ENCODE data around the gene TNKS2. TPM values are rescaled to one million over a fixed set of nuclear protein-coding genes. Genes with fewer than 3 reads are reported as not detected.

The TNKS2 gene
- total RNA-seq, 2 donors from 2014 or later: 19.6 to 21.8 TPM

DNA sequence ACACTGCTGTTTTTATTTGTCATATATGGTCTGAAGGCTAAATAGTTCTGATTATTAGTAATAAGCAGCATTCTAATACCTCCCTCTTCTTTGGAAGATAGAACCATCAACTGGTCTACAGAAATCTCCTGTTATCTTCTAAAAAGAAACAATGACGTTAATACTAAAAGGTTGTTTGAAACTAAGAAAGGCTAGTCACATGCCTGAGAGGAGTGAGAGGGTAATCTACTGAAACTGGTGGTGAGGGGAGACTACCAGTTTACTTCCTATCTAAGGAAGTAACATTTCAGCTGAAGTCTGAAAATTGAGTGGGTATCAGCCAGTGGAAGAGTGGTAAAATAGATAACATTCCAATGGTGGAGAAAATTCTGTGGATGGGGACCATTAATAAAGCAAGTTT is 62.7 kb downstream of the TNKS2 start:
- Histone ChIP-seq H3K4me3 (no peak overlapping the region), H3K9me3 (no peaks in the 10 kb centered on the region), H3K4me1 (no peaks in the 10 kb centered on the region), H3K27me3 (no peaks in the 10 kb centered on the region), H3K27ac (no peak overlapping the region), H3K36me3 (peaks cover 78% of the 10 kb centered on the region)
- DNase-seq (ENCODE audit: low spot score): no peak
- TF ChIP-seq CTCF (IDR thresholded peaks at IDR 0.05): no peak

DNA sequence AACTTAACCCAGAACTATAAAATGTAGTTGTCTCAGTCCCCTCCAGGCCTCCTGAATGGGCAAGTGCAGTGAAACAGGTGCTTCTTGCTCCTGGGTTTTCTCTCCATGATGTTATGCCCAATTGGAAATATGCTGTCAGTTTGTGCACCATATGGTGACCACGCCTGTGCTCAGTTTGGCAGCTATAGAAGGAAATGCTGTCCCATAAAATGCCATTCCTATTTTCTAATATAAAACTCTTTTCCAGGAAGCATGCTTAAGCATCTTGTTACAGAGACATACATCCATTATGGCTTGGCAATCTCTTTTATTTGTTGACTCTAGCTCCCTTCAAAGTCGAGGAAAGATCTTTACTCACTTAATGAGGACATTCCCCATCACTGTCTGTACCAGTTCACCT is 65.9 kb downstream of the TNKS2 start:
- peaks cover 55% of the 10 kb centered on the region for H3K36me3 ChIP-seq

GRCh38 chr10:91864744-91865143 is 66.5 kb downstream of the TNKS2 start:
- TF ChIP-seq CTCF (IDR thresholded peaks at IDR 0.05): no peak
- Histone ChIP-seq H3K4me1 (no peaks in the 10 kb centered on the region), H3K27me3 (no peaks in the 10 kb centered on the region), H3K27ac (no peak overlapping the region), H3K36me3 (peaks cover 48% of the 10 kb centered on the region), H3K9me3 (no peaks in the 10 kb centered on the region), H3K4me3 (no peak overlapping the region)
- no peak for DNase-seq (ENCODE audit: low spot score)

More for the DNA sequence above, 65.9 kb downstream of the TNKS2 start:
- no peaks in the 10 kb centered on the region for H3K9me3 ChIP-seq
- H3K27me3 ChIP-seq: no peaks in the 10 kb centered on the region
- no peak for TF ChIP-seq CTCF (IDR thresholded peaks at IDR 0.05)
- H3K4me3 ChIP-seq: no peak overlapping the region
- H3K27ac ChIP-seq: no peak overlapping the region
- H3K4me1 ChIP-seq: no peaks in the 10 kb centered on the region
- no peak for DNase-seq (ENCODE audit: low spot score)

- no peak for TF ChIP-seq CTCF (IDR thresholded peaks at IDR 0.05)
- Histone ChIP-seq H3K4me1 (no peaks in the 10 kb centered on the region), H3K36me3 (peaks cover 40% of the 10 kb centered on the region)
Measured at GRCh38 chr10:91865562-91866081, 67.4 kb downstream of the TNKS2 start.

GRCh38 chr10:91875156-91875555 is 76.9 kb downstream of the TNKS2 start:
- Histone ChIP-seq H3K9me3 (no peaks in the 10 kb centered on the region), H3K4me3 (no peak overlapping the region), H3K4me1 (no peaks in the 10 kb centered on the region), H3K36me3 (no peaks in the 10 kb centered on the region), H3K27ac (no peak overlapping the region), H3K27me3 (no peaks in the 10 kb centered on the region)
- DNase-seq (ENCODE audit: low spot score): no peak
- no peak for TF ChIP-seq CTCF (IDR thresholded peaks at IDR 0.05)

More at GRCh38 chr10:91865562-91866081, 67.4 kb downstream of the TNKS2 start:
- Histone ChIP-seq H3K9me3 (no peaks in the 10 kb centered on the region), H3K27ac (no peak overlapping the region), H3K27me3 (no peaks in the 10 kb centered on the region), H3K4me3 (no peak overlapping the region)
- no peak for DNase-seq (ENCODE audit: low spot score)

GRCh38 chr10:91875779-91876178 is 77.6 kb downstream of the TNKS2 start:
- Histone ChIP-seq H3K9me3 (no peaks in the 10 kb centered on the region), H3K4me1 (no peaks in the 10 kb centered on the region), H3K36me3 (no peaks in the 10 kb centered on the region), H3K27ac (no peak overlapping the region), H3K27me3 (no peaks in the 10 kb centered on the region), H3K4me3 (no peak overlapping the region)
- DNase-seq (ENCODE audit: low spot score): no peak
- TF ChIP-seq CTCF (IDR thresholded peaks at IDR 0.05): no peak
